GM23248 (cell line): ENCODE results near the gene P2RY8.

Experiments
- EZH2 ChIP-seq: fragments of 200-600 bp; sonication (generic); IDR thresholded peaks from 2 replicates; pipeline ENCODE4 v1.6.1; 2018; ENCODE audit warnings: antibody characterized with exemption, mild to moderate bottlenecking; ENCODE audit not compliant: insufficient read depth, poor library complexity, severe bottlenecking
- EZH2phosphoT487 ChIP-seq: fragments of 200-600 bp; sonication (generic); IDR thresholded peaks from 2 replicates; pipeline ENCODE4 v1.6.1; 2018; ENCODE audit warnings: antibody characterized with exemption, moderate library complexity, mild to moderate bottlenecking, low read depth; ENCODE audit not compliant: insufficient read depth

DNA sequence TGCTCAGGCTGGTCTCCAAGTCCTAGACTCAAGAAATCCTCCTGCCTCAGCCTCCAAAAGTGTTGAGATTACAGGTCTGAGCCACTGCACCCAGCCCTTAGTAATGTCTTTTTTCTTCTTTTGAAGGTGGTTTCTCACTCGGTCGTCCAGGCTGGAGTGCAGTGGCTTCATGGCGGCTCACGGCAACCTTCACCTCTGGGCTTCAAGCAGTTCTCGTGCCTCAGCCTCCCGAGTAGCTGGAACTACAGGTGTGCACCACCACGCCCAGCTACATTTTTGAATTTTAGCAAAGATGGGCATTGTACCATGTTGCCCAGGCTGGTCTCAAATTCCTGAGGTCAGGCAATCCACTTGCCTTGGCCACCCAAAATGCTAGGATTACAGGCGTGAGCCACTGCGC, 52.0 kb downstream of the P2RY8 start:
- TF ChIP-seq EZH2phosphoT487 (no peak), EZH2 (no peak)
